ENCODE measurements around the gene PIMREG.

- TF ChIP-seq, protein P1, sequence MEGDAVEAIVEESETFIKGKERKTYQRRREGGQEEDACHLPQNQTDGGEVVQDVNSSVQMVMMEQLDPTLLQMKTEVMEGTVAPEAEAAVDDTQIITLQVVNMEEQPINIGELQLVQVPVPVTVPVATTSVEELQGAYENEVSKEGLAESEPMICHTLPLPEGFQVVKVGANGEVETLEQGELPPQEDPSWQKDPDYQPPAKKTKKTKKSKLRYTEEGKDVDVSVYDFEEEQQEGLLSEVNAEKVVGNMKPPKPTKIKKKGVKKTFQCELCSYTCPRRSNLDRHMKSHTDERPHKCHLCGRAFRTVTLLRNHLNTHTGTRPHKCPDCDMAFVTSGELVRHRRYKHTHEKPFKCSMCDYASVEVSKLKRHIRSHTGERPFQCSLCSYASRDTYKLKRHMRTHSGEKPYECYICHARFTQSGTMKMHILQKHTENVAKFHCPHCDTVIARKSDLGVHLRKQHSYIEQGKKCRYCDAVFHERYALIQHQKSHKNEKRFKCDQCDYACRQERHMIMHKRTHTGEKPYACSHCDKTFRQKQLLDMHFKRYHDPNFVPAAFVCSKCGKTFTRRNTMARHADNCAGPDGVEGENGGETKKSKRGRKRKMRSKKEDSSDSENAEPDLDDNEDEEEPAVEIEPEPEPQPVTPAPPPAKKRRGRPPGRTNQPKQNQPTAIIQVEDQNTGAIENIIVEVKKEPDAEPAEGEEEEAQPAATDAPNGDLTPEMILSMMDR (optimal IDR thresholded peaks at IDR 0.05 in 1 of 3, IDR thresholded peaks at IDR 0.05 in 1 of 3, conservative IDR thresholded peaks at IDR 0.05 in 1 of 3; ENCODE audit: extremely low read depth in 1 of 3, insufficient read depth in 2 of 3, low read length in 3 of 3) = no peak
- no peak for TF ChIP-seq EZH2 (IDR thresholded peaks at IDR 0.05; ENCODE audit: low read length)
Observed at GRCh38 chr17:6464446-6465041, 20.3 kb downstream of the PIMREG start.
